ENCODE data around the gene PSMB5. TPM values are rescaled to one million over a fixed set of nuclear protein-coding genes. Genes with fewer than 3 reads are reported as not detected.
A peak's percentile ranks its signal among the peaks of the same experiment; 100 is the strongest.

PSMB5 gene
- total and polyA plus RNA-seq, 9 donors, result 65.3 to 144 (median 79.9) TPM

DNA sequence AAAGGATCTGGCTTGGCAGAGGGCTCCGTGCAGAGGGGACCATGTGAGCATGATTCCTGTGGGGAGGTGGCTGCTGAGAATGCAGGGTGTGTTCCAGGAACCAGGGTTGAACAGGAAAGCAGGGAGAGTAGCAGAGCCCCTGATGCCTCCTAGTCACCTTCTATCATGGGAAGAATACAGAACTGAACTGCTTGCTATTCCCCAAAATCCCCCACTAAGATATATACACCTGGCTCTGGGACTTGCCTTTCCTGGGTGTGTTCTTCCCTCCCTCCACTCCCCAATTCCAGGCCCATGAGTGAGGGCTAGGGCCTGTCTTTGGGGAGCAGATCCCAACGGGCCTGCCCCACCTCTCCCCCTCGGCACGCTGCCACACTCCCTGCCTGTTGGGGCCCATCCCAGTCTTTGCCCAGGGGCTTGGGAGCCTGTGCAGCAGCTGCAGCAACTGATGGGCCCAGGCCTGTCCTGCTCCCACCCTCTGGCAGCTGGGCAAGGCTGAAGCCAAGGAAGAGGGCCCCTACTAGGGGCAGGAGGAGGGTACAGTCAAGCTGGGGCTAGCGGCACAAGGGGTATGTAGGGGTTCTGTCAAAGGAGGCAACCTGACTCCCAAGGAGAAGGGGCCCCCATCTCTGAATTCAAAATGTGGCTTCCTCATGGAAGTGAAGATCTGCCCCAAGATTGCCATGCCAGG, 55.6 kb downstream of the PSMB5 start:
- no peak overlapping the region for H3K4me3 ChIP-seq
- no peaks in the 10 kb centered on the region for H3K27me3 ChIP-seq
- 47 to 68% (median 53%) methylated on average over 5 of the region's 5 CpGs for WGBS, 3 donors
- H3K4me1 ChIP-seq (ENCODE audit: insufficient read depth), result peaks cover 12% of the 10 kb centered on the region
- H3K27ac ChIP-seq, result peak overlapping the region in 1 of 2 donors; percentile 34
- no peaks in the 10 kb centered on the region for H3K9me3 ChIP-seq
- intact Hi-C loops (cut with DNase I), result no loop called here
- H3K36me3 ChIP-seq, result no peaks in the 10 kb centered on the region
- peak in 1 of 5 donors; percentile 22 for DNase-seq
- TF ChIP-seq POLR2A (IDR thresholded peaks at IDR 0.05), result no peak
- TF ChIP-seq, protein P1, sequence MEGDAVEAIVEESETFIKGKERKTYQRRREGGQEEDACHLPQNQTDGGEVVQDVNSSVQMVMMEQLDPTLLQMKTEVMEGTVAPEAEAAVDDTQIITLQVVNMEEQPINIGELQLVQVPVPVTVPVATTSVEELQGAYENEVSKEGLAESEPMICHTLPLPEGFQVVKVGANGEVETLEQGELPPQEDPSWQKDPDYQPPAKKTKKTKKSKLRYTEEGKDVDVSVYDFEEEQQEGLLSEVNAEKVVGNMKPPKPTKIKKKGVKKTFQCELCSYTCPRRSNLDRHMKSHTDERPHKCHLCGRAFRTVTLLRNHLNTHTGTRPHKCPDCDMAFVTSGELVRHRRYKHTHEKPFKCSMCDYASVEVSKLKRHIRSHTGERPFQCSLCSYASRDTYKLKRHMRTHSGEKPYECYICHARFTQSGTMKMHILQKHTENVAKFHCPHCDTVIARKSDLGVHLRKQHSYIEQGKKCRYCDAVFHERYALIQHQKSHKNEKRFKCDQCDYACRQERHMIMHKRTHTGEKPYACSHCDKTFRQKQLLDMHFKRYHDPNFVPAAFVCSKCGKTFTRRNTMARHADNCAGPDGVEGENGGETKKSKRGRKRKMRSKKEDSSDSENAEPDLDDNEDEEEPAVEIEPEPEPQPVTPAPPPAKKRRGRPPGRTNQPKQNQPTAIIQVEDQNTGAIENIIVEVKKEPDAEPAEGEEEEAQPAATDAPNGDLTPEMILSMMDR (IDR thresholded peaks at IDR 0.05), result no peak
- TF ChIP-seq EP300 (IDR thresholded peaks at IDR 0.05), result no peak

DNA sequence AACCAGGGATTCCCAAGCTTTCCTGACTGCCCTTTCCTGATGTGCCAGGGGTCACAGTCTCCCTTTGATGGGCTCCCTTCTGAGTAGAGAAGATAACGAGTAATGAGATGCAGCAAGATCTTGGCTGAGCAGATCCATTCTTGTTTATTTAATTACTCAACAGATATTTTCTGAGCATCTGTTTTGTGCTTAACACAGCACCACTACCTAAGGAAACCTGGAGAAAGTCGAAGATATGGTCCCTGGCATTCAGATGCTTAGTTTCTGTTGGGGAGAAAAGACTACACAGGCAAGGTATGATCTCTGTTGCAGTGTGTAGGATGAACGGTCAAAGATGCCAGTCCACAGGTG, 56.2 kb downstream of the PSMB5 start:
- DNase-seq, result no peak
- intact Hi-C loops (cut with DNase I), result no loop called here
- H3K27me3 ChIP-seq, result no peaks in the 10 kb centered on the region
- H3K27ac ChIP-seq, result peak overlapping the region in 1 of 2 donors; percentile 34
- TF ChIP-seq POLR2A (IDR thresholded peaks at IDR 0.05), result no peak
- no peak for TF ChIP-seq EP300 (IDR thresholded peaks at IDR 0.05)
- TF ChIP-seq, protein P1 (IDR thresholded peaks at IDR 0.05), result no peak
- H3K4me3 ChIP-seq, result no peak overlapping the region
- H3K9me3 ChIP-seq, result no peaks in the 10 kb centered on the region
- no peaks in the 10 kb centered on the region for H3K36me3 ChIP-seq
- H3K4me1 ChIP-seq (ENCODE audit: insufficient read depth), result peaks cover 12% of the 10 kb centered on the region
- WGBS, 3 donors, result 50 to 69% (median 59%) methylated on average over 3 of the region's 3 CpGs

DNA sequence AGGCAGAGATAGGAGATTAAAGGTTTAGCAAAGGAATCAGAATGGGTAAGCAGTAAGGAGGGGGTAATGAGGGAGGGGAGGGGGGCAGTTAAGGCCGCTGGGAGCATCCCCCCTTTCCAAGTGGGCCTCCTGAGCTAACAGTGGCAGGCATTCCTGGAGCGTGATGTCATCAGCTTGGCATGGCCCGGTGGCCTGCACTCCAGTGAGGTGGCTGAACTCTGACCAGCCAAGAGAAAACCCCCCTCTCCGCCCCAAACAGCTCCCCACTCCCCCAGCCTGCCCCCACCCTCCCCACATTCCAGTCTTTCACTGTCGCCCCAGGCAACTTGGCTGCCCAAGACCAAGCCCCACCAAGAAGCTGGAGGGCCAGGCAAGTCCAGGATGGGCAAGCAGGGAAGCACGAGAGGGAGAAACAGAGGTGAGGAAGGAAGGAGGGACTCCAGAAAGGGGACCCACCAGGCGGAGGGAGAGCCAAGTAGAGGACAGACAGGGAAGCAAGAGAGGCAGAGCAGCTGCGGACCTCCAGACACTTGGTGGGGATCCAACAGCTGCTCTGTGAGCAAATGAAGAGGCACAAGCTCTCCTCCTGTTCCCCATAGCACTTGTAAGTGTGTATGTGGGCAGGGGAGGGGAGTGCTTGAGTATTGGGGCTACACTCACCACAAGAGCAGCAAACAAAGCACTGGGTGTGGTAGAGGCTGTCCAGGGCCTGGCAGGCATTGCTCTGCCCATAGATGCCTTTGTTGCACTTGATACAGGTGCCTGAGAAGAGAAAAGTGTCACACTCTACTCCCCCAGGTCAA, 56.8 kb downstream of the PSMB5 start:
- TF ChIP-seq EP300 (IDR thresholded peaks at IDR 0.05) (no peak), POLR2A (IDR thresholded peaks at IDR 0.05) (no peak)
- TF ChIP-seq, protein P1 (IDR thresholded peaks at IDR 0.05), result no peak
- 14 to 22% (median 19%) methylated on average over 8 of the region's 8 CpGs for WGBS, 3 donors
- intact Hi-C loops (cut with DNase I), result no loop called here

DNA sequence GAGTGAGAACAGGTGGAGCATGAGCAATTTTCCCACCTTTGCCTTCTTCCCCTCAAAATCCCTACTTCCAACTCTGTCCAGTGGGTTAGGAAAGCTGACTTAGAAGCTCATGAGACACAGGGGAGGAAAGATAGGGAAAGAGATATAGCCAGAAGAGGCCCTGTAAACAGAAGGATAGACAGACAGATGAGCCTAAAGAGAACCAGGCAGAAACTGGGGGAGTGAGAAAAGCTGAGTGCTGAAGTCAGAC, 57.3 kb downstream of the PSMB5 start:
- no peaks in the 10 kb centered on the region for H3K9me3 ChIP-seq
- no peak overlapping the region for H3K4me3 ChIP-seq
- intact Hi-C loops (cut with DNase I), result no loop called here
- DNase-seq, result no peak
- peak overlapping the region in 1 of 2 donors; percentile 28 for H3K27ac ChIP-seq
- H3K36me3 ChIP-seq, result no peaks in the 10 kb centered on the region
- no peaks in the 10 kb centered on the region for H3K27me3 ChIP-seq
- TF ChIP-seq POLR2A (IDR thresholded peaks at IDR 0.05), result no peak
- TF ChIP-seq EP300 (IDR thresholded peaks at IDR 0.05), result no peak
- TF ChIP-seq, protein P1 (IDR thresholded peaks at IDR 0.05), result no peak
- H3K4me1 ChIP-seq (ENCODE audit: insufficient read depth), result peaks cover 12% of the 10 kb centered on the region

More for the DNA sequence above, 56.8 kb downstream of the PSMB5 start:
- H3K4me1 ChIP-seq (ENCODE audit: insufficient read depth), result peaks cover 12% of the 10 kb centered on the region
- no peaks in the 10 kb centered on the region for H3K27me3 ChIP-seq
- peak overlapping the region; percentile 28 for H3K27ac ChIP-seq
- no peaks in the 10 kb centered on the region for H3K36me3 ChIP-seq
- H3K4me3 ChIP-seq, result no peak overlapping the region
- peak; percentile 51 to 76 (median 58) for DNase-seq
- H3K9me3 ChIP-seq, result no peaks in the 10 kb centered on the region
